GM23338 (cell line): ENCODE results near the gene CPM. TPM values are rescaled to one million over a fixed set of nuclear protein-coding genes. Genes with fewer than 3 reads are reported as not detected.

Experiments used
- ATAC-seq: fragments of 200-7000 bp; cut with Tn5 transposase; 3 replicates; pipeline ENCODE4 v1.9.1; 2020
- DNase-seq: peaks from one replicate; pipeline ENCODE4 v3.0.0-alpha.2; 2015; ENCODE audit warnings: low spot score
- H2AFZ ChIP-seq: fragments of 200-600 bp; sonication (generic); 2 replicates; pipeline ENCODE4 v1.8.0; 2016; ENCODE audit warnings: antibody characterized with exemption, mild to moderate bottlenecking, moderate library complexity
- H3F3A ChIP-seq: fragments of 200-600 bp; sonication (generic); replicated peaks from 2 replicates; pipeline ENCODE4 v1.8.0; 2017; ENCODE audit warnings: antibody characterized with exemption, mixed run types, low read depth
- H3K27ac ChIP-seq: fragments of 200-600 bp; sonication (generic); 2 replicates; pipeline ENCODE4 v1.6.1; 2016; ENCODE audit warnings: low read depth
- H3K27me3 ChIP-seq: fragments of 200-600 bp; sonication (generic); 2 replicates; pipeline ENCODE4 v1.8.0; 2016; ENCODE audit warnings: mild to moderate bottlenecking, mixed run types, moderate library complexity; ENCODE audit not compliant: insufficient read depth
- H3K36me3 ChIP-seq: fragments of 200-600 bp; sonication (generic); 2 replicates; pipeline ENCODE4 v1.8.0; 2016; ENCODE audit warnings: mild to moderate bottlenecking; ENCODE audit not compliant: insufficient read depth
- H3K4me1 ChIP-seq: fragments of 200-600 bp; sonication (generic); 2 replicates; pipeline ENCODE4 v1.8.0; 2016; ENCODE audit warnings: mild to moderate bottlenecking, moderate library complexity; ENCODE audit not compliant: insufficient read depth
- H3K4me2 ChIP-seq: fragments of 200-600 bp; sonication (generic); 2 replicates; pipeline ENCODE4 v1.7.1; 2017; ENCODE audit warnings: mixed run types
- H3K4me3 ChIP-seq: fragments of 200-600 bp; sonication (generic); 2 replicates; pipeline ENCODE4 v1.6.1; 2016; ENCODE audit warnings: mixed run types
- H3K79me2 ChIP-seq: fragments of 200-600 bp; sonication (generic); replicated peaks from 2 replicates; pipeline ENCODE4 v1.8.0; 2017; ENCODE audit warnings: mild to moderate bottlenecking; ENCODE audit not compliant: insufficient read depth
- H3K9me2 ChIP-seq: fragments of 200-600 bp; sonication (generic); 2 replicates; pipeline ENCODE4 v1.8.0; 2017; ENCODE audit not compliant: insufficient read depth
- H4K20me1 ChIP-seq: fragments of 200-600 bp; sonication (generic); replicated peaks from 2 replicates; pipeline ENCODE4 v1.8.0; 2017; ENCODE audit warnings: mild to moderate bottlenecking; ENCODE audit not compliant: insufficient read depth
- H3K27ac Mint-ChIP-seq: 2 replicates; pipeline ENCODE4 v1.8.0; 2020; ENCODE audit warnings: inconsistent platforms, mild to moderate bottlenecking, moderate library complexity, mixed read lengths
- H3K27me3 Mint-ChIP-seq: 3 replicates; pipeline ENCODE4 v1.8.0; 2022; ENCODE audit warnings: low read depth, mild to moderate bottlenecking, moderate library complexity, mixed read lengths, inconsistent platforms; ENCODE audit not compliant: insufficient read depth, poor library complexity
- H3K36me3 Mint-ChIP-seq: 3 replicates; pipeline ENCODE4 v1.8.0; 2021; ENCODE audit warnings: low read depth, mild to moderate bottlenecking, inconsistent platforms, moderate library complexity, mixed read lengths
- H3K4me1 Mint-ChIP-seq: 3 replicates; pipeline ENCODE4 v1.8.0; 2020; ENCODE audit warnings: mild to moderate bottlenecking, inconsistent platforms, mixed read lengths
- H3K4me3 Mint-ChIP-seq: 3 replicates; pipeline ENCODE4 v1.8.0; 2021; ENCODE audit warnings: moderate library complexity, mild to moderate bottlenecking, inconsistent platforms, mixed read lengths
- H3K9me3 Mint-ChIP-seq: 3 replicates; pipeline ENCODE4 v1.8.0; 2020; ENCODE audit warnings: moderate library complexity, mild to moderate bottlenecking, inconsistent platforms, mixed read lengths
- CREB1 ChIP-seq: fragments of 250-450 bp; sonication (Bioruptor Pico); IDR thresholded peaks from 2 replicates; pipeline ENCODE4 v1.5.0; 2020; ENCODE audit warnings: low read depth, mild to moderate bottlenecking, moderate library complexity
- CTCF ChIP-seq, 2 experiments: fragments of 200-600 bp in 1 of 2; sonication (generic) in 1 of 2; conservative IDR thresholded peaks; 2 replicates each; pipeline versions ENCODE4 v1.5.1 to v1.6.1; 2016 to 2017; ENCODE audit warnings: antibody characterized with exemption in 2 of 2, low read depth in 2 of 2, mild to moderate bottlenecking in 2 of 2, moderate library complexity in 1 of 2
- EZH2 ChIP-seq: fragments of 200-600 bp; sonication (generic); IDR thresholded peaks from one replicate; pipeline ENCODE4 v1.8.0; 2017; ENCODE audit warnings: antibody characterized with exemption, mild to moderate bottlenecking, low read depth; ENCODE audit not compliant: unreplicated experiment
- EZH2phosphoT487 ChIP-seq: fragments of 200-600 bp; sonication (generic); IDR thresholded peaks from one replicate; pipeline ENCODE4 v1.8.1; 2018; ENCODE audit warnings: antibody characterized with exemption; ENCODE audit not compliant: unreplicated experiment
- JUNB ChIP-seq: IDR thresholded peaks from one replicate; pipeline ENCODE4 v1.6.1; 2016; ENCODE audit warnings: antibody characterized with exemption; ENCODE audit not compliant: unreplicated experiment
- NANOG ChIP-seq: IDR thresholded peaks from 2 replicates; pipeline ENCODE4 v1.6.1; 2016; ENCODE audit warnings: antibody characterized with exemption, borderline replicate concordance
- POLR2AphosphoS5 ChIP-seq: IDR thresholded peaks from 2 replicates; pipeline ENCODE4 v1.6.1; 2016; ENCODE audit warnings: antibody characterized with exemption, low read depth
- STAT1 ChIP-seq: IDR thresholded peaks from one replicate; pipeline ENCODE4 v1.6.1; 2016; ENCODE audit warnings: antibody characterized with exemption; ENCODE audit not compliant: unreplicated experiment
- ZNF114 ChIP-seq: fragments of 250-450 bp; sonication (Bioruptor Pico); IDR thresholded peaks from 2 replicates; pipeline ENCODE4 v1.5.0; 2020; ENCODE audit warnings: mild to moderate bottlenecking, moderate library complexity
- ZNF331 ChIP-seq: fragments of 250-450 bp; sonication (Bioruptor Pico); IDR thresholded peaks from 2 replicates; pipeline ENCODE4 v1.5.0; 2020; ENCODE audit warnings: low read depth, mild to moderate bottlenecking, moderate library complexity
- polyA plus RNA-seq: library from polyadenylated mRNA; unstranded; fragments of >200 nt; fragmentation: Nextera tagmentation; extraction: Ambion mirVana; gene quantifications from 2 replicates; pipeline ENCODE4 v1.2.1, GENCODE V29; 2016
- total RNA-seq: library from RNA; depleted of rRNA; stranded (reverse); fragments of >200 nt; shearing (Covaris generic); gene quantifications from 2 replicates; pipeline ENCODE4 v1.2.3, GENCODE V29; 2014
- TF ChIP-seq, protein P1 (sequence below): IDR thresholded peaks from one replicate; pipeline ENCODE4 v1.6.1; 2018; ENCODE audit warnings: antibody characterized with exemption; ENCODE audit not compliant: unreplicated experiment
- TF ChIP-seq, protein P2 (sequence below): IDR thresholded peaks from 2 replicates; pipeline ENCODE4 v1.6.1; 2016; ENCODE audit warnings: antibody characterized with exemption
- TF ChIP-seq, protein P3 (sequence below): fragments of 250-450 bp; sonication (Bioruptor Pico); IDR thresholded peaks from 2 replicates; pipeline ENCODE4 v1.5.0; 2020; ENCODE audit warnings: mild to moderate bottlenecking, moderate library complexity

CPM gene
- total and polyA plus RNA-seq, 2 experiments from 2014 or later, result 0.37 to 5.8 TPM

- no peaks in the 10 kb centered on the region for H3F3A ChIP-seq
- DNase-seq (no peak), ATAC-seq (no peak)
- H3K79me2 ChIP-seq, result no peaks in the 10 kb centered on the region
- H3K4me1 Mint-ChIP-seq, result no peaks in the 10 kb centered on the region
- no peak overlapping the region for H3K4me3 ChIP-seq
- H3K27me3 Mint-ChIP-seq, result no peaks in the 10 kb centered on the region
- no peak overlapping the region for H3K27ac Mint-ChIP-seq
- H3K27me3 ChIP-seq, result no peaks in the 10 kb centered on the region
- H3K36me3 ChIP-seq, result no peaks in the 10 kb centered on the region
- H3K9me3 Mint-ChIP-seq, result no peaks in the 10 kb centered on the region
- H3K36me3 Mint-ChIP-seq, result no peaks in the 10 kb centered on the region
- no peak overlapping the region for H3K4me3 Mint-ChIP-seq
- TF ChIP-seq ZNF114 (CRISPR knock-in tag) (no peak), EZH2phosphoT487 (no peak), EZH2 (no peak), ZNF331 (CRISPR knock-in tag) (no peak), STAT1 (no peak), NANOG (no peak), JUNB (no peak), CTCF (conservative IDR thresholded peaks at IDR 0.05; ENCODE audit: low read depth in 2 of 2) (no peak), POLR2AphosphoS5 (no peak), CREB1 (CRISPR knock-in tag) (no peak)
- TF ChIP-seq, protein P1, sequence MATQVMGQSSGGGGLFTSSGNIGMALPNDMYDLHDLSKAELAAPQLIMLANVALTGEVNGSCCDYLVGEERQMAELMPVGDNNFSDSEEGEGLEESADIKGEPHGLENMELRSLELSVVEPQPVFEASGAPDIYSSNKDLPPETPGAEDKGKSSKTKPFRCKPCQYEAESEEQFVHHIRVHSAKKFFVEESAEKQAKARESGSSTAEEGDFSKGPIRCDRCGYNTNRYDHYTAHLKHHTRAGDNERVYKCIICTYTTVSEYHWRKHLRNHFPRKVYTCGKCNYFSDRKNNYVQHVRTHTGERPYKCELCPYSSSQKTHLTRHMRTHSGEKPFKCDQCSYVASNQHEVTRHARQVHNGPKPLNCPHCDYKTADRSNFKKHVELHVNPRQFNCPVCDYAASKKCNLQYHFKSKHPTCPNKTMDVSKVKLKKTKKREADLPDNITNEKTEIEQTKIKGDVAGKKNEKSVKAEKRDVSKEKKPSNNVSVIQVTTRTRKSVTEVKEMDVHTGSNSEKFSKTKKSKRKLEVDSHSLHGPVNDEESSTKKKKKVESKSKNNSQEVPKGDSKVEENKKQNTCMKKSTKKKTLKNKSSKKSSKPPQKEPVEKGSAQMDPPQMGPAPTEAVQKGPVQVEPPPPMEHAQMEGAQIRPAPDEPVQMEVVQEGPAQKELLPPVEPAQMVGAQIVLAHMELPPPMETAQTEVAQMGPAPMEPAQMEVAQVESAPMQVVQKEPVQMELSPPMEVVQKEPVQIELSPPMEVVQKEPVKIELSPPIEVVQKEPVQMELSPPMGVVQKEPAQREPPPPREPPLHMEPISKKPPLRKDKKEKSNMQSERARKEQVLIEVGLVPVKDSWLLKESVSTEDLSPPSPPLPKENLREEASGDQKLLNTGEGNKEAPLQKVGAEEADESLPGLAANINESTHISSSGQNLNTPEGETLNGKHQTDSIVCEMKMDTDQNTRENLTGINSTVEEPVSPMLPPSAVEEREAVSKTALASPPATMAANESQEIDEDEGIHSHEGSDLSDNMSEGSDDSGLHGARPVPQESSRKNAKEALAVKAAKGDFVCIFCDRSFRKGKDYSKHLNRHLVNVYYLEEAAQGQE, result no peak
- TF ChIP-seq, protein P2, sequence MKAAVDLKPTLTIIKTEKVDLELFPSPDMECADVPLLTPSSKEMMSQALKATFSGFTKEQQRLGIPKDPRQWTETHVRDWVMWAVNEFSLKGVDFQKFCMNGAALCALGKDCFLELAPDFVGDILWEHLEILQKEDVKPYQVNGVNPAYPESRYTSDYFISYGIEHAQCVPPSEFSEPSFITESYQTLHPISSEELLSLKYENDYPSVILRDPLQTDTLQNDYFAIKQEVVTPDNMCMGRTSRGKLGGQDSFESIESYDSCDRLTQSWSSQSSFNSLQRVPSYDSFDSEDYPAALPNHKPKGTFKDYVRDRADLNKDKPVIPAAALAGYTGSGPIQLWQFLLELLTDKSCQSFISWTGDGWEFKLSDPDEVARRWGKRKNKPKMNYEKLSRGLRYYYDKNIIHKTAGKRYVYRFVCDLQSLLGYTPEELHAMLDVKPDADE, result no peak
- TF ChIP-seq, protein P3, sequence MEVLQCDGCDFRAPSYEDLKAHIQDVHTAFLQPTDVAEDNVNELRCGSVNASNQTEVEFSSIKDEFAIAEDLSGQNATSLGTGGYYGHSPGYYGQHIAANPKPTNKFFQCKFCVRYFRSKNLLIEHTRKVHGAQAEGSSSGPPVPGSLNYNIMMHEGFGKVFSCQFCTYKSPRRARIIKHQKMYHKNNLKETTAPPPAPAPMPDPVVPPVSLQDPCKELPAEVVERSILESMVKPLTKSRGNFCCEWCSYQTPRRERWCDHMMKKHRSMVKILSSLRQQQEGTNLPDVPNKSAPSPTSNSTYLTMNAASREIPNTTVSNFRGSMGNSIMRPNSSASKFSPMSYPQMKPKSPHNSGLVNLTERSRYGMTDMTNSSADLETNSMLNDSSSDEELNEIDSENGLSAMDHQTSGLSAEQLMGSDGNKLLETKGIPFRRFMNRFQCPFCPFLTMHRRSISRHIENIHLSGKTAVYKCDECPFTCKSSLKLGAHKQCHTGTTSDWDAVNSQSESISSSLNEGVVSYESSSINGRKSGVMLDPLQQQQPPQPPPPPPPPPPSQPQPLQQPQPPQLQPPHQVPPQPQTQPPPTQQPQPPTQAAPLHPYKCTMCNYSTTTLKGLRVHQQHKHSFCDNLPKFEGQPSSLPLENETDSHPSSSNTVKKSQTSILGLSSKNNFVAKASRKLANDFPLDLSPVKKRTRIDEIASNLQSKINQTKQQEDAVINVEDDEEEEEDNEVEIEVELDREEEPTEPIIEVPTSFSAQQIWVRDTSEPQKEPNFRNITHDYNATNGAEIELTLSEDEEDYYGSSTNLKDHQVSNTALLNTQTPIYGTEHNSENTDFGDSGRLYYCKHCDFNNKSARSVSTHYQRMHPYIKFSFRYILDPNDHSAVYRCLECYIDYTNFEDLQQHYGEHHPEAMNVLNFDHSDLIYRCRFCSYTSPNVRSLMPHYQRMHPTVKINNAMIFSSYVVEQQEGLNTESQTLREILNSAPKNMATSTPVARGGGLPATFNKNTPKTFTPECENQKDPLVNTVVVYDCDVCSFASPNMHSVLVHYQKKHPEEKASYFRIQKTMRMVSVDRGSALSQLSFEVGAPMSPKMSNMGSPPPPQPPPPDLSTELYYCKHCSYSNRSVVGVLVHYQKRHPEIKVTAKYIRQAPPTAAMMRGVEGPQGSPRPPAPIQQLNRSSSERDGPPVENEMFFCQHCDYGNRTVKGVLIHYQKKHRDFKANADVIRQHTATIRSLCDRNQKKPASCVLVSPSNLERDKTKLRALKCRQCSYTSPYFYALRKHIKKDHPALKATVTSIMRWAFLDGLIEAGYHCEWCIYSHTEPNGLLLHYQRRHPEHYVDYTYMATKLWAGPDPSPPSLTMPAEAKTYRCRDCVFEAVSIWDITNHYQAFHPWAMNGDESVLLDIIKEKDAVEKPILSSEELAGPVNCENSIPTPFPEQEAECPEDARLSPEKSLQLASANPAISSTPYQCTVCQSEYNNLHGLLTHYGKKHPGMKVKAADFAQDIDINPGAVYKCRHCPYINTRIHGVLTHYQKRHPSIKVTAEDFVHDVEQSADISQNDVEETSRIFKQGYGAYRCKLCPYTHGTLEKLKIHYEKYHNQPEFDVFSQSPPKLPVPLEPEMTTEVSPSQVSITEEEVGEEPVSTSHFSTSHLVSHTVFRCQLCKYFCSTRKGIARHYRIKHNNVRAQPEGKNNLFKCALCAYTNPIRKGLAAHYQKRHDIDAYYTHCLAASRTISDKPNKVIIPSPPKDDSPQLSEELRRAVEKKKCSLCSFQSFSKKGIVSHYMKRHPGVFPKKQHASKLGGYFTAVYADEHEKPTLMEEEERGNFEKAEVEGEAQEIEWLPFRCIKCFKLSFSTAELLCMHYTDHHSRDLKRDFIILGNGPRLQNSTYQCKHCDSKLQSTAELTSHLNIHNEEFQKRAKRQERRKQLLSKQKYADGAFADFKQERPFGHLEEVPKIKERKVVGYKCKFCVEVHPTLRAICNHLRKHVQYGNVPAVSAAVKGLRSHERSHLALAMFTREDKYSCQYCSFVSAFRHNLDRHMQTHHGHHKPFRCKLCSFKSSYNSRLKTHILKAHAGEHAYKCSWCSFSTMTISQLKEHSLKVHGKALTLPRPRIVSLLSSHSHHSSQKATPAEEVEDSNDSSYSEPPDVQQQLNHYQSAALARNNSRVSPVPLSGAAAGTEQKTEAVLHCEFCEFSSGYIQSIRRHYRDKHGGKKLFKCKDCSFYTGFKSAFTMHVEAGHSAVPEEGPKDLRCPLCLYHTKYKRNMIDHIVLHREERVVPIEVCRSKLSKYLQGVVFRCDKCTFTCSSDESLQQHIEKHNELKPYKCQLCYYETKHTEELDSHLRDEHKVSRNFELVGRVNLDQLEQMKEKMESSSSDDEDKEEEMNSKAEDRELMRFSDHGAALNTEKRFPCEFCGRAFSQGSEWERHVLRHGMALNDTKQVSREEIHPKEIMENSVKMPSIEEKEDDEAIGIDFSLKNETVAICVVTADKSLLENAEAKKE, result no peak
- H3K4me1 ChIP-seq, result no peaks in the 10 kb centered on the region
- H4K20me1 ChIP-seq, result no peaks in the 10 kb centered on the region; the same call in 1 of the 2 replicates
- no peak overlapping the region for H3K27ac ChIP-seq
- 0 out of 2 replicates have a peak overlapping the region, but pooled peaks have one; percentile 4 for H2AFZ ChIP-seq
- no peaks in the 10 kb centered on the region for H3K9me2 ChIP-seq
- no peak overlapping the region for H3K4me2 ChIP-seq
Observed at GRCh38 chr12:68911197-68911718, 21.7 kb downstream of the CPM start.
